Activated B cell treated with CpG ODN at 0.5 μM for 24 hours (primary cell): ENCODE results near the gene INPP5A. TPM values are rescaled to one million over a fixed set of nuclear protein-coding genes. Genes with fewer than 3 reads are reported as not detected.

Experiments used
- ATAC-seq: fragments of 200-7000 bp; cut with Tn5 transposase; one replicate; pipeline ENCODE4 v1.10.0; 2021; ENCODE audit warnings: low read depth, mild to moderate bottlenecking, moderate library complexity
- CTCF ChIA-PET: fragments of 350-600 bp; sonication (Branson Sonifier 250); formaldehyde crosslinking; loops from one replicate; lab custom pipeline; 2021; ENCODE audit warnings: antibody characterized with exemption; lab: Charles Lee
- POLR2A ChIA-PET: fragments of 350-600 bp; sonication (Branson Sonifier 250); formaldehyde crosslinking; loops from one replicate; lab custom pipeline; 2021; ENCODE audit warnings: antibody characterized with exemption; lab: Charles Lee
- DNase-seq: peaks from one replicate; pipeline ENCODE4 v3.0.0; 2022
- H3K27ac Mint-ChIP-seq: one replicate; pipeline ENCODE4 v1.8.0; 2020; ENCODE audit warnings: mixed read lengths
- H3K27me3 Mint-ChIP-seq: one replicate; pipeline ENCODE4 v1.8.0; 2021; ENCODE audit warnings: mixed read lengths
- H3K36me3 Mint-ChIP-seq: one replicate; pipeline ENCODE4 v1.8.0; 2021; ENCODE audit warnings: low read depth, mixed read lengths
- H3K4me1 Mint-ChIP-seq: one replicate; pipeline ENCODE4 v1.8.0; 2021; ENCODE audit warnings: mixed read lengths
- H3K4me3 Mint-ChIP-seq: one replicate; pipeline ENCODE4 v1.8.0; 2020; ENCODE audit warnings: mild to moderate bottlenecking, mixed read lengths
- H3K9me3 Mint-ChIP-seq: one replicate; pipeline ENCODE4 v1.8.0; 2020; ENCODE audit warnings: mixed read lengths
- CTCF ChIP-seq: fragments of 200-600 bp; IDR thresholded peaks from one replicate; pipeline ENCODE4 v1.8.0; 2022; ENCODE audit warnings: antibody characterized with exemption, mild to moderate bottlenecking
- intact Hi-C: fragments of 100-400 bp; cut with micrococcal nuclease; formaldehyde crosslinking; loops from one replicate; pipeline ENCODE4 v1.15.1; 2024
- total RNA-seq: library from RNA; stranded (reverse); gene quantifications from 2 replicates; pipeline ENCODE4 v1.2.3, GENCODE V29; 2022

INPP5A gene
- total RNA-seq, 1 donor from 2014 or later: 24.9 TPM

GRCh38 chr10:132761395-132762060, 223.9 kb downstream of the INPP5A start:
- Mint-ChIP-seq H3K4me3 (no peak overlapping the region), H3K4me1 (no peaks in the 10 kb centered on the region), H3K36me3 (peaks cover 47% of the 10 kb centered on the region), H3K27ac (no peak overlapping the region), H3K27me3 (no peaks in the 10 kb centered on the region), H3K9me3 (no peaks in the 10 kb centered on the region)
- POLR2A ChIA-PET: no interaction called here
- ATAC-seq (no peak), DNase-seq (no peak)
- intact Hi-C loops: no loop called here
- CTCF ChIA-PET: no interaction called here
- no peak for TF ChIP-seq CTCF

GRCh38 chr10:132762267-132762666, 224.7 kb downstream of the INPP5A start:
- ATAC-seq (no peak), DNase-seq (no peak)
- TF ChIP-seq CTCF: no peak
- intact Hi-C loops: no loop called here
- H3K4me1 Mint-ChIP-seq: no peaks in the 10 kb centered on the region
- H3K9me3 Mint-ChIP-seq: no peaks in the 10 kb centered on the region
- no peaks in the 10 kb centered on the region for H3K27me3 Mint-ChIP-seq
- ChIA-PET CTCF (no interaction called here), POLR2A (no interaction called here)
- no peak overlapping the region for H3K4me3 Mint-ChIP-seq
- H3K27ac Mint-ChIP-seq: no peak overlapping the region
- peaks cover 43% of the 10 kb centered on the region for H3K36me3 Mint-ChIP-seq

- no peaks in the 10 kb centered on the region for H3K9me3 Mint-ChIP-seq
- no peak for ATAC-seq
- H3K27ac Mint-ChIP-seq: no peak overlapping the region
These were observed 226.0 kb downstream of the INPP5A start for GRCh38 chr10:132763545-132763944.

GRCh38 chr10:132764108-132764507, 226.5 kb downstream of the INPP5A start:
- H3K9me3 Mint-ChIP-seq: no peaks in the 10 kb centered on the region
- CTCF ChIA-PET: no interaction called here
- no peak overlapping the region for H3K4me3 Mint-ChIP-seq
- H3K36me3 Mint-ChIP-seq: peaks cover 50% of the 10 kb centered on the region
- no peak overlapping the region for H3K27ac Mint-ChIP-seq
- TF ChIP-seq CTCF: no peak
- no peaks in the 10 kb centered on the region for H3K27me3 Mint-ChIP-seq
- DNase-seq: no peak
- no peak for ATAC-seq
- intact Hi-C loops: no loop called here
- no peaks in the 10 kb centered on the region for H3K4me1 Mint-ChIP-seq
- POLR2A ChIA-PET: no interaction called here

More at GRCh38 chr10:132763545-132763944, 226.0 kb downstream of the INPP5A start:
- H3K36me3 Mint-ChIP-seq: peaks cover 51% of the 10 kb centered on the region
- H3K4me1 Mint-ChIP-seq: no peaks in the 10 kb centered on the region
- TF ChIP-seq CTCF: no peak
- no peak overlapping the region for H3K4me3 Mint-ChIP-seq
- intact Hi-C loops: no loop called here
- no peaks in the 10 kb centered on the region for H3K27me3 Mint-ChIP-seq
- no peak for DNase-seq
- CTCF ChIA-PET: no interaction called here
- POLR2A ChIA-PET: no interaction called here

- intact Hi-C loops: no loop called here
- Mint-ChIP-seq H3K4me3 (no peak overlapping the region), H3K4me1 (no peaks in the 10 kb centered on the region), H3K9me3 (no peaks in the 10 kb centered on the region), H3K27ac (no peak overlapping the region), H3K27me3 (no peaks in the 10 kb centered on the region), H3K36me3 (peaks cover 50% of the 10 kb centered on the region)
- DNase-seq (no peak), ATAC-seq (no peak)
- ChIA-PET CTCF (no interaction called here), POLR2A (no interaction called here)
- TF ChIP-seq CTCF: no peak
These were observed 227.8 kb downstream of the INPP5A start for GRCh38 chr10:132765435-132765834.
